AG10803 (cell line): ENCODE data around the gene CDSN.

Source experiments
- DNase-seq: peaks from one replicate; pipeline ENCODE4 v3.0.0; 2010; ENCODE audit warnings: low read depth
- H3K4me3 ChIP-seq: 2 replicates; pipeline ENCODE4 v1.5.1; 2011; ENCODE audit warnings: mild to moderate bottlenecking, low read length, control low read depth
- TF ChIP-seq, protein P1 (sequence below): conservative IDR thresholded peaks from 2 replicates; pipeline ENCODE4 v1.5.1; 2011; ENCODE audit warnings: mild to moderate bottlenecking, low read length, control low read depth, inconsistent platforms

CDSN gene

DNA sequence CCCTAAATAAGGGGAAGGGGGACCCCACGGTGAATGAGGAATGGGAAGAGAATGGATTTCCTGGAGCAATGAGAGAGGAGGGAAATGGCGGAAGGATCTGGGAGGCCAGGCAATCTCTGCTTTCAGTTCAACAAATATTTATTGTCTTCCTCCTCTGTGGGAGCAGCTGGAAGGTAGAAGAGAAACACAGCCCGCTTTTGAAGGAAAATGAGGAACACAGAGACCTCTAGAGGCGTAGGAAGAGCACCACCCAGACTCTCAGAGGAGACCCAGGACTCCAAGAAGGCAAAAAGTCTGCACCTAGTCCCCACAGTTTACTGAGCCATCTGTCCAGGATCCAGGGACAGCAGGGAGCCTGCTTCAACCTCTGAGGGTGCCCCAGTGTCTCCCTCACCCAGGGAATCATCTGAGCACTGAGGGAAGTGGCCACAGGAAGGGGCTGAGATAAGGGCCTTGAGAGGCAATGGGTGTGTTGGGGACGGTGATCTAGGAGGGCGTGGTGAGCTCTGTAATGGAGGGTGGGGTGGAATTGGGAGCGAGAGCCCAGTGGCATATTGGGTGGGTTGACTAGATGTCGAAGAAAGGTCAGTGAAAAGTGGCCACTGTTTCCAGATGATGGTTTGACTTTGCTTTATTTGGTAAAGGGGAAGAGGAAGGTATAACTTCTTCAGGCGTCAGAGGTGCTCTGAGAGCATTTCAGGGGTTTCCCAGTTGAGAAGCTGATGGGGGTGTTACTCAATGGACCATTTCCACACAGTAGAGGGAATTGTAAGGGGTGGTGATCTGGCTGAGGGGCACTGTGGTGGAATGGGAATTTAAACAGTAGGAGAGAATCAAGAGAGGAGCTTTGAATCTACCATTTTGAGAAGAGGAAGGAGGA lies 5.0 kb downstream of the CDSN start:
- DNase-seq: peak; percentile 76
- peak overlapping the region; percentile 61 for H3K4me3 ChIP-seq
- TF ChIP-seq, protein P1, sequence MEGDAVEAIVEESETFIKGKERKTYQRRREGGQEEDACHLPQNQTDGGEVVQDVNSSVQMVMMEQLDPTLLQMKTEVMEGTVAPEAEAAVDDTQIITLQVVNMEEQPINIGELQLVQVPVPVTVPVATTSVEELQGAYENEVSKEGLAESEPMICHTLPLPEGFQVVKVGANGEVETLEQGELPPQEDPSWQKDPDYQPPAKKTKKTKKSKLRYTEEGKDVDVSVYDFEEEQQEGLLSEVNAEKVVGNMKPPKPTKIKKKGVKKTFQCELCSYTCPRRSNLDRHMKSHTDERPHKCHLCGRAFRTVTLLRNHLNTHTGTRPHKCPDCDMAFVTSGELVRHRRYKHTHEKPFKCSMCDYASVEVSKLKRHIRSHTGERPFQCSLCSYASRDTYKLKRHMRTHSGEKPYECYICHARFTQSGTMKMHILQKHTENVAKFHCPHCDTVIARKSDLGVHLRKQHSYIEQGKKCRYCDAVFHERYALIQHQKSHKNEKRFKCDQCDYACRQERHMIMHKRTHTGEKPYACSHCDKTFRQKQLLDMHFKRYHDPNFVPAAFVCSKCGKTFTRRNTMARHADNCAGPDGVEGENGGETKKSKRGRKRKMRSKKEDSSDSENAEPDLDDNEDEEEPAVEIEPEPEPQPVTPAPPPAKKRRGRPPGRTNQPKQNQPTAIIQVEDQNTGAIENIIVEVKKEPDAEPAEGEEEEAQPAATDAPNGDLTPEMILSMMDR: peak; percentile 62

DNA sequence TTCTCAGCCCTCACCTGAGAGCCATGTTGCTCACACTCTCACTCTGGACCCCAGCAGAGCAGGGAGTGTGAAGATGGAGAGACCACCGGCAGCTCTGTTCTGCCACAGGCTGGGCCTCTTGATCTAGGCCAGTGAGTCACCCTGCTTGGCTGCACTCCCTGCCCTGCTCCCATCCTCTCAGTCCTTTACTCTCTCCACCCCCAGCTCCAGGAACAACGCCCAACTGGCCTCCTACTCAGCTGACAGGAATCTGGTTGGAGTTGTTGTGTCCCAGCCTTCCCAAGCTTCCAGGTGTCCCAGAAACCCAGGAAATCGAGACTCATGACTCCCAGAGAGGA lies 5.7 kb downstream of the CDSN start, which contains the start of gene PSORS1C1:
Gene PSORS1C1, plus strand, starts transcription at position 260 of the 338 bp plus-strand sequence. CDS start 14,833 bp downstream, outside the sequence.
- TF ChIP-seq, protein P1: no peak
- peak; percentile 97 for DNase-seq
- H3K4me3 ChIP-seq: peak within 1 kb of the TSS; percentile 61

- peak; percentile 98 for DNase-seq
- TF ChIP-seq, protein P1: peak; percentile 31
- peak overlapping the region; percentile 61 for H3K4me3 ChIP-seq
These were observed 6.2 kb downstream of the CDSN start for GRCh38 chr6:31113861-31114540.

- no peak within 1 kb of the TSS for H3K4me3 ChIP-seq
- TF ChIP-seq, protein P1: no peak
- DNase-seq: no peak
These were observed 7.8 kb downstream of the CDSN start, which contains the start of gene C6orf15 for GRCh38 chr6:31112478-31112877. C6orf15 (minus strand) TSS chr6:31112575; CDS start chr6:31112555, 20 bp downstream.

GRCh38 chr6:31111712-31112111 lies 8.5 kb downstream of the CDSN start:
- no peak overlapping the region for H3K4me3 ChIP-seq
- DNase-seq: no peak
- TF ChIP-seq, protein P1: no peak

GRCh38 chr6:31110825-31111582 lies 9.2 kb downstream of the CDSN start:
- no peak for DNase-seq
- TF ChIP-seq, protein P1: no peak
- no peak overlapping the region for H3K4me3 ChIP-seq
